Right renal cortex interstitium (tissue), 3 donors: Measurements from ENCODE around the gene IRF7. TPM values are rescaled to one million over a fixed set of nuclear protein-coding genes. Genes with fewer than 3 reads are reported as not detected.

Experiments
- DNase-seq, 3 donors: peaks; one replicate each; pipeline ENCODE4 v3.0.0-alpha.2; 2013; ENCODE audit warnings: low read depth in 3 of 3, low spot score in 2 of 3
- polyA plus RNA-seq, 3 donors: library from polyadenylated mRNA; unstranded; fragments of 120-200 nt; gene quantifications; one replicate each; pipeline ENCODE4 v1.2.1, GENCODE V29; 2013; ENCODE audit not compliant: insufficient read length in 3 of 3

The IRF7 gene
- polyA plus RNA-seq, 3 donors, result 5.9 to 8.0 (median 7.3) TPM

- DNase-seq, result no peak
Measured at GRCh38 chr11:610146-610801, 5.5 kb downstream of the IRF7 start.

DNA sequence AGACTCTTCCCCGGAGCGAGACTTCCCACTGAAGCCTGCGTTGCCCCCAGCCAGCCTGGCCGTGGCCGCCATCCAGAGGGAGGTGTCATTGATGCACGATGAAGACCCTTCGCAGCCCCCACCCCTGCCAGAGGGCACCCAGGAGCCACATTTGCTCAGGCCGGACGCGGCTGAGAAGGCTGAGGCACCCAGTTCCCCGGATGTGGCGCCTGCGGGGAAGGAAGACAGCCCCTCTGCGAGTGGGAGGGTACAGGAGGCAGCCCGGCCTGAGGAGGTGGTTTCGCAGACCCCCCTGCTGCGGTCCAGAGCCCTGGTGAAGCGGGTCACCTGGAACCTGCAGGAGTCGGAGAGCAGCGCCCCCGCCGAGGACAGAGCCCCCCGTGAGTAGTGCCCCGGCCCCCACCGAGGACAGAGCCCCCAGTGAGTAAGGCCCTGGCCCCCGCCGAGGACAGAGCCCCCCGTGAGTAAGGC is 6.4 kb downstream of the IRF7 start:
- DNase-seq, result no peak

DNA sequence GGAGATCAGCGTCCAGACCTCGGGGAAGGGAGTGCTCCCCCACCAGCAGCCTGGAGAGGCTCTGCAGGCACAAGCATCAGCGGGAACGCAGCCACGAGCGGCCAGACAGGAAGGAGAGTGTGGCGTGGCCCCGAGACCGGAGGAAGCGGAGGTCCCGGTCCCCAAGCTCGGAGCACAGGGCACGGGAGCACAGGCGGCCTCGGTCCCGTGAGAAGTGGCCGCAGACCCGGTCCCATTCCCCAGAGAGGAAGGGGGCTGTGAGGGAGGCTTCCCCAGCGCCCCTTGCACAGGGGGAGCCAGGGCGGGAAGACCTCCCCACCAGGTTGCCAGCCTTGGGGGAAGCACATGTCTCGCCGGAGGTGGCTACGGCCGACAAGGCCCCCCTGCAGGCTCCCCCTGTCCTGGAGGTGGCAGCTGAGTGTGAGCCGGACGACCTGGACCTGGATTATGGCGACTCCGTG is 6.9 kb downstream of the IRF7 start:
- DNase-seq, result no peak

DNA sequence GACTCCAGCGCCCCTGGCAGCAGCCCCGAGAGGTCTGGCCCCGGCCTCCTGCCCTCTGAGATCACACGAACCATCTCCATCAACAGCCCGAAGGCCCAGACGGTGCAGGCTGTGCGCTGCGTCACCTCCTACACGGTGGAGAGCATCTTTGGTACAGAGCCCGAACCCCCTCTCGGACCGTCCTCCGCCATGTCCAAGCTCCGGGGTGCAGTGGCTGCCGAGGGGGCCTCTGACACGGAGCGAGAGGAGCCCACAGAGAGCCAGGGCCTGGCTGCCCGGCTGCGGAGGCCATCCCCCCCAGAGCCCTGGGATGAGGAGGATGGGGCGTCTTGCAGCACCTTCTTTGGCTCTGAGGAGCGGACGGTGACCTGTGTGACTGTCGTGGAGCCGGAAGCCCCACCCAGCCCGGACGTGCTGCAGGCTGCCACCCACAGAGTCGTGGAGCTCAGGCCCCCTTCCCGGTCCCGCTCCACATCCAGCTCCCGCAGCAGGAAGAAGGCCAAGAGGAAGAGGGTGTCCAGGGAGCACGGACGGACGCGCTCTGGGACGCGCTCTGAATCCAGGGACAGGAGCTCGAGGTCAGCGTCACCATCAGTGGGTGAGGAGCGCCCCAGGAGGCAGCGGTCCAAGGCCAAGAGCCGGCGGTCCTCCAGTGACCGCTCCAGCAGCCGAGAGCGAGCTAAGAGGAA is 7.6 kb downstream of the IRF7 start:
- no peak for DNase-seq

DNA sequence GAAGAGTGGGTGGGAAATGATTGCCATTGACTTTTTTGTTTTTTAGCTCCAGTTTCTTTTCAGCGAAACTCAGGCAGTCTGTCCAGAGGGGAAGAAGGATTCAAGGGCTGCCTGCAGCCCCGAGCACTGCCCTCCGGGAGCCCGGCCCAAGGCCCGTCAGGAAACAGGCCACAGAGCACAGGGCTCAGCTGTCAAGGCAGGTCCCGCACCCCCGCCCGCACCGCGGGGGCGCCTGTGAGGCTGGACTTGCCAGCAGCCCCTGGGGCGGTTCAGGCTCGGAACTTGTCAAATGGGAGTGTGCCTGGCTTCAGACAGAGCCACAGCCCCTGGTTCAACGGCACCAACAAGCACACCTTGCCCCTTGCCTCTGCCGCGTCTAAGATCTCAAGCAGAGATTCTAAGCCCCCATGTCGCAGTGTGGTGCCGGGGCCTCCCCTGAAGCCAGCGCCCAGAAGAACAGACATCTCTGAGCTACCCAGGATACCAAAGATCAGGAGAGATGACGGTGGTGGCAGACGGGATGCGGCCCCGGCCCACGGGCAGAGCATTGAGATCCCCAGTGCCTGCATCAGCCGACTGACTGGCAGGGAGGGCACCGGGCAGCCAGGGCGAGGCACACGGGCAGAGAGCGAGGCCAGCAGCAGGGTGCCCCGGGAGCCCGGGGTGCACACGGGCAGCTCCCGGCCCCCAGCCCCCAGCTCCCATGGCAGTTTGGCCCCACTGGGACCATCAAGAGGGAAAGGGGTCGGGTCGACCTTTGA is 8.6 kb downstream of the IRF7 start:
- no peak for DNase-seq

GRCh38 chr11:606245-606644 is 9.5 kb downstream of the IRF7 start:
- DNase-seq, result no peak

GRCh38 chr11:605286-606129 is 10.2 kb downstream of the IRF7 start:
- no peak for DNase-seq

- no peak for DNase-seq
Measured at GRCh38 chr11:603154-603553, 12.6 kb downstream of the IRF7 start.

DNA sequence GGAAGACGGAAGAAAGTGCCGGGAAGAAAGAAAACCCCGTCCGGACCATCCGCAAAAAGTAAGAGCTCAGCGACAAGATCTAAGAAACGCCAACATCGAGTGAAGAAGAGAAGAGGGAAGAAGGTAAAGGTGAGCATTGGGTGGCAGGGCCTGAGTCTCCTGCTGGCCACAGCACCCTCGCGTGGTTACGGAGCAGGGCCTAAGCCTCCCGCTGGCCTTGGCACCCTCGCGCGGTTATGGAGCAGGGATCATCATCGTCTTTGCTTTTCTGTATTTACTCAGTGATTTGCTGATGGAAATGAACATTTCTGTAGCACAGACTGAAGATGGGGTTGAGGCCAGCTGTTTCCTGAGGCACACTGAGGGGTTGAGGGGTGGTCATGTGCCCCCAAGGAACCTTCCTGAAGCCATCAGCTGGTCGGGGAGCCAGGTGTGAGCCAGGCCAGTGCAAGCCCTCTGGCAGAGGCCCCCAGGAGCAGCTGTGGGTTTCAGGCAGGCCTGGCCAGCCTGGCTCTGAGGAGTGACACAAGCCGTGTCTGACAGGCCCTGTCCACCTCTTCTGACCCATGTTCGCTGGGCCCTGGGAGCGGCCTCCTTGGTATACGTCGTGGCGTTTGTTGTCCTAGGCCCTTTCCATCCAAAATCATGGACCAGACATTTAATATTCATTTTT is 14.0 kb downstream of the IRF7 start:
- DNase-seq, result no peak

DNA sequence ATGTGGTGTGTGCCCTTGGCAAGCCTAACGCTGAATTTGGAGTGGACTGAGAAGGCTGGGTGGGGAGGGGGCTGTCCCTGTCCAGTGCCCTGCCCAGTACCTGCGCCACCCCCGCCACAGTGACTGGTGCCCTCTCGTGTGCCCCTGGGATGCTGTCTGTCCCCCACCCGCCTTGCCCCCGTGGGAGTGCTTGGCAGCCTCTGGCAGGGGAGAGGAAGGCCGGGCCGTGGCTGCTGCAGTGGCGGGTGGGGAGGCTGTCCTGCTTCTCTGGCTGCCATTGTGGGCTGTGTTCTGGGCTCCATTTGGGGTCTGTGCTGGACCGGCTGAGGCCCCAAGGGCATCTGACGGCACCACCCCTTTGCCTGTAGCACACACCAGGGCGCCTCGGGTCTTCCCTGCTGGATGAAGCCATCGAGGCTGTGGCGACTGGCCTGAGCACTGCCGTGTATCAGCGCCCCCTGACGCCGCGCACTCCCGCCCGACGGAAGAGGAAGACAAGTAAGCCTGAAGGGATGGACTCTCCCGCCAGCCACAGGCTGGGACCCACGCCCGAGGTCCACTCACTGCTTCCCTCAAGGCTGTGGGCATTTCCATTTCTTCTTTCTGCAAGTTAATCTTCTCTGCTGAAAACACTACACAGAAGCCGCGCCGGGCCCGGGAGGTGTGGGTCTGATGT is 17.6 kb downstream of the IRF7 start:
- no peak for DNase-seq

DNA sequence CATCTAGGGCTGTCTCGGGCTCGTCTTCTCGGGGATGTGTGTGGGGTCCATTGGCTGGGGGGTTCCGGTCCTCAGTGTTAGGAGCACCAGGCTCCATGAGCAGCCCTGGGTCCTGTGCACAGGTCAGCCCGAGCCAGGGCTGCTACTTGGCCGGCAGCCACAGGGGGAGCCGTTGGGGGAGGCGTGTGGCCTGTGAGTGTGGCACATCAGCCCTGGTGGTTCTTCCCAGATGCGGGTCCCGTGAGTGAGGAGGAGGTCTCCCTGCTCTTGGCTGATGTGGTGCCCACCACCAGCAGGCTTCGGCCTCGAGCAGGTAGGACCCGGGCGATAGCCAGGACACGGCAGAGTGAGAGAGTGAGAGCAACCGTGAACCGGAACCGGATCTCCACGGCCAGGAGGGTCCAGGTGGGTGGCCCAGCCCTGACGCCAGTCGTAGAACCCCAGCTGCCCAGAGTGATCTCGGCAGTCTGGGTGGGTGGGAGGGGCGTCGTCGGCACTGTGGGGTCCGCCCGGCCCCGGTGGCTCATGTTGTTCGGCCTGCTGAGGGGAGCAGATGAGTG is 18.5 kb downstream of the IRF7 start:
- DNase-seq, result no peak

DNA sequence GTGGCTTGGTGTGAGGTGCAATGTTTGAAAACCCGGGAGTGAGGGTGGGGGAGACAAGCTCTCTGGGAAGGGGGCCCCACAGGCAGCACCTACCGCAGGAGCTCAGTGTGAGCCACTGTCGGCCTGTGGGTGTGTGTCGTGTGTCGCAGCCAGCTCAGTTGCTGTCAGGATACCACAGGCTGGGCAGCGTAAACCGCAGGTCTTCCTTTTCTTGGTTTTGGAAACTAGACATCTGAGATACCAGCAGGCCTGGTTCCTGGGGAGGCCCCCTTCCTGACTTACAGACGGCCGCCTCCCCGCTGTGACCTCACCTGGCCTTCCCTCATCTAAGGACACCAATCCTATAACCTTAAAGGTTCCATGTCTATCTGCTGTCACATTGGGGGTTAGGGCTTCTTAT is 19.4 kb downstream of the IRF7 start:
- no peak for DNase-seq

GRCh38 chr11:595400-595799 is 20.4 kb downstream of the IRF7 start:
- no peak for DNase-seq

- no peak for DNase-seq
Measured at GRCh38 chr11:593347-593746, 22.4 kb downstream of the IRF7 start.

- no peak for DNase-seq
Measured at GRCh38 chr11:592918-593317, 22.8 kb downstream of the IRF7 start.

DNA sequence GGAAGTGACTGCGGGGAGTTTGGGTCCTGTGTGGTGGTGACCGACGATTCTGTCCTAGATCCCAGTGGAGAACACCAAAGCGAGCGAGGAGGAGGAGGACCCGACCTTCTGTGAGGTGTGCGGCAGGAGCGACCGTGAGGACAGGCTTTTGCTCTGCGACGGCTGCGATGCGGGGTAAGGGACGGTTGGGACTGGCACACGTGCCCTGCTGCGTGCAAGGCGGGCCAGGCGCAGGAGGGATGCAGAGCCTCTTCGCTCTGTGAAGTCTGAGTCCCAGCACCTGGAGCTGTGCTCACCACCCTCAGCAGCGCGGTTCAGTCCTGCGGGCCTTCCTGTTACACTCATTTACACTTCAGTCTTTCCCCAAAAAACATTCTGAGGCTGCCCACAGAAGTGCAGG is 23.2 kb downstream of the IRF7 start:
- DNase-seq, result no peak

DNA sequence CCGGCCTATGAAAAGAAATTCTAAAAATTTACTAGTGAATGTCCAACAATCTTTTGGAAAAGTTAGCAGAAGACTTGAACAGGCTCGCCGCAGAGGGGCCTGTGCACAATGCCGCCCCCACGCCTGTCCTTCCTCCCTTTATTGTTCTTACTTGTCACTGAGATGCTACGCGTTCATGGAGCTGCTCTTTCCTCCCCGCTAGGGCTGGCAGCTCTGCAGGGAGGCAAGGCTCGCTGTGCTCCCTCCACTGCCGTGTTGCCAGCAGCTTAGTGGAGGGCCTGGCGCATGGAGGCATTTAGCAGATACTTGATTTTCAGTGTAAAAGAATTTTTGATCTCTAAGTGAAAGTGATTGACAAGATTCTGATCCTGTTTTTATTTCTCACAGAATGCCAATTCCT is 24.8 kb downstream of the IRF7 start:
- DNase-seq, result no peak

GRCh38 chr11:589798-590197 is 26.0 kb downstream of the IRF7 start:
- DNase-seq, result no peak

DNA sequence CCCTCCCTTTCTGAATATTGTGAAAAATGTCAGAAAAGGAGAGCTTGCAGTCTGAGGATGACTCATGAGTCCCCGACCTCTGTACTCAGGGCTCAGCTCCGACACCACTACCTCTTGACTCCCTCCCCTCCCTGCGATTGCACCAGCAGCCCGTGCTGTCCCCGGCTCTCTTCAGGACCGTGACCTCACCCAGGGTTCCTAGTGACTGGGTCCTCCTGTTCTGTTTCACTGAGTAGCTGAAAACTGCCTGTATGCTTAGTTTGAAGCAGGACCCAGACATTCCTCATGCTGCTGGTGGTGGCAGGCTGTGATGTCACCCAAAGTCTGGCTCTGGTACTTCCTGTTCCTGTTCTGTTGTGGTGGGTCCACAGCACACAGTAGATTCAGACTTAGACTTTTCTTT is 27.8 kb downstream of the IRF7 start:
- no peak for DNase-seq
